8988T (cell line): ENCODE data around the gene TOX2.

Experiments used
- DNase-seq: peaks from one replicate; pipeline ENCODE4 v3.0.0; 2011

TOX2 gene

GRCh38 chr20:44113618-44114376 lies 199.1 kb downstream of the TOX2 start:
- no peak for DNase-seq

GRCh38 chr20:44115181-44115580 lies 200.5 kb downstream of the TOX2 start:
- no peak for DNase-seq

- no peak for DNase-seq
These were observed 201.4 kb downstream of the TOX2 start for GRCh38 chr20:44115762-44116644.

DNA sequence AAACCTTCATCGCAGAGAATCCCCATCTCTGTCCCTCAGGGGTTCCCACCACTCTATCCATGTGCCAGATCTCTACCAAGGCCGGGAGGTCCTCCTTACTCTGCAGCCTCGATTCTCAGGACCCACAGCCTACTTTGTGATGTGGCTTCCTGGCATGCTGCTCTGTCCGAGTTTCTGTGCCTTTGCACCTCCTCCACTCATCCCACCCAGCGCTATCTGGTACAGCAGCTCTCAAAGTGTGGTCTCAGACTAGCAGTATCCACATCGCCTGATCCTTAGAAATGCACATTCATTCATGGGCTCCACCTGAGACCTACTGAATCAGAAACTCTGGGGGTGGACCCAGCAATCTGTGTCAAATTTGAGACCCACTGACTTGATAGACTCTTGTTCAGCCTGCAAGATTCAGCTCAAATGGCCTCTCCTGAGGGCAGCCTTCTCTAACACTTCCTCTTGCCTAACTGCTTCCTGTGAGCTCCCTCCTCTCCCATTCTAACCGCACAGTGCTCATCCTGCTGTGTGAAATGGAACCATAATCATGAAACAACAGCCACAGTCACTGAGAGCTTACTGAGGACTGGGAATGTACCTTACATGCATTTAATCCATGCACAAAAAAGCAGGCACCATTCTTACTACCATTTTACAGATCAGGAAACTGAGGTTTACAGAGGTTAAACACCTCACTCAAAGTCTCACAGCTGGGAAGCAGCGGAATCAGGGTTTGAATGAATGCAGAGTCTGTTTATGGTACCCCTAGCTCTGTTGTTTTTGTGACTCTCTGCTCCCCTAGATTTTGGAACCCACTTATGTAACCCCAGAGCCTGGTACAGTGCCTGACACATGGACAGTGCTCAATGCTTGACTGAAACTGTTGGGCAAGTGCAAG lies 202.9 kb downstream of the TOX2 start:
- DNase-seq: no peak

- DNase-seq: no peak
These were observed 203.8 kb downstream of the TOX2 start for GRCh38 chr20:44118185-44119033.
